ENCODE data around the gene PCSK6.

The PCSK6 gene

GRCh38 chr15:101407439-101407838 is 82.1 kb downstream of the PCSK6 start (continued):
- no peak for TF ChIP-seq CREB5 (CRISPR knock-in tag; IDR thresholded peaks at IDR 0.05; ENCODE audit: low read depth)
- no peak for TF ChIP-seq BACH2 (CRISPR knock-in tag; IDR thresholded peaks at IDR 0.05; ENCODE audit: borderline replicate concordance)
- no peak for TF ChIP-seq TSHZ2 (CRISPR knock-in tag; IDR thresholded peaks at IDR 0.05)
- no peak for TF ChIP-seq CSRNP3 (CRISPR knock-in tag; IDR thresholded peaks at IDR 0.05)
- no peak for TF ChIP-seq CSDC2 (CRISPR knock-in tag; IDR thresholded peaks at IDR 0.05)
- no peak for TF ChIP-seq ZNF8 (CRISPR knock-in tag; IDR thresholded peaks at IDR 0.05)
- no peak for TF ChIP-seq TOX (CRISPR knock-in tag; IDR thresholded peaks at IDR 0.05; ENCODE audit: borderline replicate concordance)
- no peak for TF ChIP-seq ARNTL (CRISPR knock-in tag; IDR thresholded peaks at IDR 0.05; ENCODE audit: borderline replicate concordance, low read depth)
- TF ChIP-seq TCF4 (CRISPR knock-in tag; IDR thresholded peaks at IDR 0.05; ENCODE audit: borderline replicate concordance), result no peak

- ATAC-seq, result no peak
- TF ChIP-seq OSR1 (CRISPR knock-in tag; IDR thresholded peaks at IDR 0.05), result no peak
- no peak for TF ChIP-seq ZNF70 (CRISPR knock-in tag; IDR thresholded peaks at IDR 0.05)
- TF ChIP-seq POU6F1 (CRISPR knock-in tag; IDR thresholded peaks at IDR 0.05; ENCODE audit: borderline replicate concordance, low read depth), result no peak
- no peak for TF ChIP-seq CSRNP3 (CRISPR knock-in tag; IDR thresholded peaks at IDR 0.05)
- no peak for TF ChIP-seq CREB5 (CRISPR knock-in tag; IDR thresholded peaks at IDR 0.05; ENCODE audit: low read depth)
- TF ChIP-seq TCF4 (CRISPR knock-in tag; IDR thresholded peaks at IDR 0.05; ENCODE audit: borderline replicate concordance), result no peak
- no peak for TF ChIP-seq ZFP30 (CRISPR knock-in tag; IDR thresholded peaks at IDR 0.05)
- TF ChIP-seq ESRRG (CRISPR knock-in tag; IDR thresholded peaks at IDR 0.05), result no peak
- TF ChIP-seq ZFP3 (CRISPR knock-in tag; IDR thresholded peaks at IDR 0.05), result no peak
- TF ChIP-seq SNAI2 (CRISPR knock-in tag; IDR thresholded peaks at IDR 0.05), result no peak
- no peak for TF ChIP-seq CSDC2 (CRISPR knock-in tag; IDR thresholded peaks at IDR 0.05)
- no peak for TF ChIP-seq TSHZ2 (CRISPR knock-in tag; IDR thresholded peaks at IDR 0.05)
- TF ChIP-seq PPARA (CRISPR knock-in tag; IDR thresholded peaks at IDR 0.05; ENCODE audit: borderline replicate concordance), result no peak
- no peak for TF ChIP-seq ISL1 (CRISPR knock-in tag; IDR thresholded peaks at IDR 0.05)
- TF ChIP-seq ZC3H10 (CRISPR knock-in tag; IDR thresholded peaks at IDR 0.05), result no peak
Observed at GRCh38 chr15:101406526-101407195, 82.8 kb downstream of the PCSK6 start.

Data from SK-N-SH treated with all-trans-retinoic acid at 6 μM for 48 hours (cell line).